ENCODE measurements around the gene CSN2. TPM values are rescaled to one million over a fixed set of nuclear protein-coding genes. Genes with fewer than 3 reads are reported as not detected.

The CSN2 gene
- total and polyA plus RNA-seq, 2 of the 8 experiments (the other 6 are each of a cell fraction or from before 2014, with no cell fraction given): not detected

DNA sequence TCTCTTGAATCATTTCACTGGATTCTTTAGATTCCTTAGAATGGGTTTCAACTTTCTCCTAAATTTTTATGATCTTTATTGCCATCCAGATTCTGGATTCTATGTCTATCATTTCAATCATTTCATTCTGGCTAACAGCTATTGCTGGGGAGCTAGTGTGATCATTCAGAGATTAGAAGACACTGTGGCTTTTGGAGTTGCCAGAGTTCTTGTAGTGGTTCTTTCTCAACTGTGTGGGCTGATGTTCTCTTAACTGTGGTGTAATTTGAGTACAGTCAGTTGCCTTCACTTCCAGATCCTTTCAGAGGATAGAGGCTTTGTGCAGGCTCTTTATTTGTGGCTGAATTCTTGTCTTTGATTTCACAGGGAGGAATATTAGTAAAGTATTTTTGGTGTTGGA is 12.1 kb upstream of the CSN2 start (continued):
- no peak for TF ChIP-seq SUZ12 (IDR thresholded peaks at IDR 0.05; ENCODE audit: low read length)
- TF ChIP-seq BRCA1 (IDR thresholded peaks at IDR 0.05; ENCODE audit: low read depth, low read length): no peak
- TF ChIP-seq CHD1 (IDR thresholded peaks at IDR 0.05; ENCODE audit: low read depth, low read length): no peak
- no peak for TF ChIP-seq BACH1 (IDR thresholded peaks at IDR 0.05; ENCODE audit: low read length)
